ENCODE data around the gene ABL1.

- no peak for TF ChIP-seq POLR2A (IDR thresholded peaks at IDR 0.05)
- TF ChIP-seq EP300 (IDR thresholded peaks at IDR 0.05) = no peak
- no peak for TF ChIP-seq CTCF (IDR thresholded peaks at IDR 0.05)
Measured at GRCh38 chr9:130824643-130825350, 10.3 kb upstream of the ABL1 start.

All from sigmoid colon (tissue), 4 donors.